Stimulated activated CD8-positive, alpha-beta memory T cell treated with anti-CD3 and anti-CD28 coated beads, Interleukin-7, amount 100 ng/mL, for 4 hours (primary cell): ENCODE results near the gene ALDH1A2.

ENCODE experiments used
- DNase-seq, 2 donors: peaks; one replicate each; pipeline ENCODE4 v3.0.0-alpha.2; 2020; ENCODE audit warnings: low read depth in 2 of 2

The ALDH1A2 gene

GRCh38 chr15:57943754-57944420 lies 121.6 kb downstream of the ALDH1A2 start:
- DNase-seq = no peak

DNA sequence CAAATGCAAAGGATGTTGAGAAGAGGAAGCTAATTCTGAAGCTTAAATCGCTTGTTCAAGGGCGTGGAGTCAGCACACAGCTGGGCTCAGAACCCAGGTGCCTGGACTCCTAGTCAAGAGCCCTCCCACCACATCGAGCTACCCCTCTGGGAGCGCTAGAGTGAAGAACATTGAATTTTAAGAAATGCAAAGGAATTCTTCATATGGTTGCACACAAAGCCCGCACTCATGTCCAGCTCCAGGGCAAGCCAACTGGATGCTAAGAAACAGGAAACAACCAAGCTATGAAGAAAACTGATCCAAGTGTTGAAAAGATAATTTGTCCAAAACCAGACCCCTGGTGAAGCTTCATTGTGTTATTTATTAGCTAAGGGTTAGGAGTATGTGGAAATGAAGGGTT lies 122.3 kb downstream of the ALDH1A2 start:
- DNase-seq = no peak

- no peak for DNase-seq
Observed at GRCh38 chr15:57941816-57942215, 123.7 kb downstream of the ALDH1A2 start.

DNA sequence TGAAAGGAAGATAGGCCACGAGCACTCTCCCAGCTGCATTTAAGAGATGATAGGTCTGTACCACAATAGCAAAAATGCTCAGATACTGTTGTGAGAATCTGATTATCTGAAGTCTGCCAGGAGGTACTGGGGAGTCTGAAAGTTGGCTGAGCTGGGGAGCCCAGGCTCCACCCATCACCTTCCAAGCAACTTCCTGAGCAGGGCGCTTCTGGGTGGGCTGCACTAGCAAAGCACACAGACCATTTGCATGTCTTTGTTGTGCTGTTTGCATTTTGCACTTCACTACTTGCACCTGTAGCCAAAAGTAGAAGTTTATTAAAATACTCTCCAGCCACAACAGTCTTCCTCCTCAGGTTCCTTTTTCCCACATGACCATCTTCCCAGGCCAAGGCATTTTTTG lies 133.2 kb downstream of the ALDH1A2 start:
- DNase-seq = no peak

- DNase-seq = no peak
Observed at GRCh38 chr15:57931570-57931969, 133.9 kb downstream of the ALDH1A2 start.

- DNase-seq = no peak
Observed at GRCh38 chr15:57927091-57927631, 138.3 kb downstream of the ALDH1A2 start.

- DNase-seq = no peak
Observed at GRCh38 chr15:57925650-57926049, 139.9 kb downstream of the ALDH1A2 start.

DNA sequence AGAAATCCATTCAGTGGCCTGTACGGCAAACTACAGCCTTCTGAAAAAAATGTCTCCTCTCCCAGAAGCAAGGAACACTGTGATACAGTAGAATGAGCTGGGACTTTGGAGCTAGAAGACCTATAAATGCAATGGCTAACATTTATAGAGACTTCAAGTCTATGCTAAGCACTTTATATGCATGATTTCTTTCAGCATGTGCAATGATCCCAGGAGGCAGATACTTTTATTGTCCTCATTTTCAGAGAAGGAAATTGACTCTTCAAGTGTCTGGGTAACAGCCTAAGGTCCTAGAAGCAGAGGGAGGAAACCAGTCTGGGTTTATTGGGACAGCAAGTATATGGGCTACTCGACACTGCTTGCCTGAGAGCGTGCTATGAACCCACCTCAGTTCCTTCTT lies 140.9 kb downstream of the ALDH1A2 start:
- no peak for DNase-seq

DNA sequence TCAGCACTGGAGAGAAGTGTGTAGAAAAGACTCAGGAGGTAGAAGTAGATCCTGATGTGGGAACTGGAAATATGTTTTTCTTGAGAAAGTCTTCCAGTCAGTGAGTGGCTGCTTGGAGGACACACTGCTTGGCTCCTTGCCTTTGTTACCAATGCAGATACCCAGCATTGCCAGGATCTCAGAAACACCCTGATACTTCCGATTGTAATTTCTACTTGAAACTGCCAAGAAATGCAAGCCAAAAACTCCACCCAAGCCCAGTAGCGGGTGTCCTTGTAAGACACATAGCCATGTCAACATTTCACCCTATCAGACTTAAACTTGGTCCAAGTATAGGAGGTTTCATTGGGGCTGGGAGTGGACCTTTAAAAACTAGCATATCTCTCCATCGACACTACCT lies 141.8 kb downstream of the ALDH1A2 start:
- DNase-seq = no peak

DNA sequence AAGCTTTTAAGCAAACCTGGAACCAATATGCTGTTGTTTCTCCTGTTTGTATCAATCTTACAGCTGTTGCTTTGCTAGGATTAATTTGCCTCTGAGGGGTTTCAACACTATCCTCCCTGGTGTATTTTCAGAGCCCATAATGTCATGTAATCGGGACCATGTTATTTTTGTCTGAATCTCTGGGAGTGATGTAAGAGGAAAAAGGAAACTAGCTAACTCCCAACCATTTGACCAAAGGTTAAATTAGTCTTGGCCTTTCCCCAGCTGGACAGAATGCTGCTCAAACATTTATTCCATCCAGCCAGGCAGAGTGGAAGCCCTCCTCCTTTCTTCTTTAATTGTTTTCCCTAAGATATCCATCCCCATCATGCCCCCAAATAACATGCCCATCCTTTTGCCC lies 142.2 kb downstream of the ALDH1A2 start:
- no peak for DNase-seq

GRCh38 chr15:57922776-57923175 lies 142.7 kb downstream of the ALDH1A2 start:
- no peak for DNase-seq

- DNase-seq = no peak
Observed at GRCh38 chr15:57921371-57921770, 144.1 kb downstream of the ALDH1A2 start.

DNA sequence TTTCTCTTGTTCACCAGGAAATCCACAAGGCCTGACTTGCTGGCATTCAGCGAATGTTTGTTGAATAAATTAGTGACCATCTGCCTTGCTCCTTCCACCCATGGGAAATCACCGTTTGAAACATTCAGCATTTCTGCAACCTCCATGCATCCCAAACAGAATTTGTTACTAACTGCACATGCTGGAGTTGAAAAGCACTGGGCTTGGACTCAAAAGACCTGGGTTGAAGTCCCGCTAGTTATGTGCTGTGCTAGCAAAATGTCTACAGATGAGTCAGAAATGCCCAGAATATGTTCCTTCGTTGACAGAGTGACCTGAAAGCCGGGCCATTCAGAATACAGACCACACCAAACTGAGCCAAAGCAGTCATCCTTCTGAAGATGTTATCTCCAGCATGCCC lies 144.6 kb downstream of the ALDH1A2 start:
- DNase-seq = no peak

DNA sequence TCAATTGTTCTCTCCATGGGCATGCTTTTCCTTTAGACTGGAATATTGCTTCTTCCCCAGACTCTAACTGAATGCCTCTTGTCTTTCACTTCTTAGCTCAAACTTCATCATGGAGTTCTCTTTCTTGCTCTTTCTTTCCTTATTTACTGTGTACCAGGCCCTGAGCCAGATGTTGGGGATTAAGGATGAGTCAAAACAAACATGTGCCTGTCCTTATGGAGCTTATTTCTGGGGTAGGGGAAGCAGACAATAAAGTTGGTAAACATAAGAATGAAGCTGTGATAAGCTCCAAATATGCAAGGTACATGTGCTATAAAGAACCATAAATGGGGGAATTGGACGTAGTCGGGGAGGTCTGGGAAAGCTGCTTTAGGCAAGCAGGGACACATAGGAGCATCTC lies 145.8 kb downstream of the ALDH1A2 start:
- DNase-seq = no peak

DNA sequence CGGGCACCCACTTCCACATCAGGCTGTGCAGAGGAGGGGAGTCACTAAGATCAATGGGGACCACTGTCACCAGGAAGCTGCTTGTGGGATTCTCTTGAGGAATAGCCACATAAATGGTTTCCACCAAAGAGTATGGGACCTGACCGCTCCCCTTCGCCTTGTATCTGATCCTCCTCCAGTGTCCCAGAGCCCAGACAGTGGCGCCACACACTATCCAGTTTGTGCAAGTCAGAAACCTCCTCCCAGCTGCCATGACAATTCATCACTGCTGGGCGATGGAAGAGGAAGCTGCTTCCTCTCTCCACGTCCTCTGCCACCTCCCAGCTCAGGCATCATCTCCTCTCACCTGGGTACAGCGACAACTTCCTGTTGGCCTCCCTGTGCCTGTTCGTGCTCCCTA lies 147.5 kb downstream of the ALDH1A2 start:
- no peak for DNase-seq

DNA sequence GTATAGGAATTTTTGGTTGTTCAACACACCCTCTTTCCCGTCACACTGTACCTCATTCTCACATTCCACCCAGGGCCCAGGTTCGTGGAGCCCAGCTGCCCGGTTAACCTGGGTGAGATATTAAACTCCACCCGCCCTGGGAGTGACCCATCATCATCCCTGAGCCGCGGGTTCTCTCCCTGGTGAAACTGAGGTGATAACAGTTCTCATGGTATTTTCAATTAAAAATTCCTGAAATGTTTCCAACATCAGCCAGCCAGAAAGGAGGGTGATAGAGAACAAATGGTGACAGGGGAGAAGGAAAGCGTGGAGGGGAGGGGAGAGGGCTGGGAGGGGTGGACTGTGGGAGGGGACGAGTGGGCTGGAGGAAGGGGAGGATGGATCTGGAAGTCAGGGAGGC lies 148.8 kb downstream of the ALDH1A2 start:
- DNase-seq = no peak

- no peak for DNase-seq
Observed at GRCh38 chr15:57915827-57916531, 149.5 kb downstream of the ALDH1A2 start.

DNA sequence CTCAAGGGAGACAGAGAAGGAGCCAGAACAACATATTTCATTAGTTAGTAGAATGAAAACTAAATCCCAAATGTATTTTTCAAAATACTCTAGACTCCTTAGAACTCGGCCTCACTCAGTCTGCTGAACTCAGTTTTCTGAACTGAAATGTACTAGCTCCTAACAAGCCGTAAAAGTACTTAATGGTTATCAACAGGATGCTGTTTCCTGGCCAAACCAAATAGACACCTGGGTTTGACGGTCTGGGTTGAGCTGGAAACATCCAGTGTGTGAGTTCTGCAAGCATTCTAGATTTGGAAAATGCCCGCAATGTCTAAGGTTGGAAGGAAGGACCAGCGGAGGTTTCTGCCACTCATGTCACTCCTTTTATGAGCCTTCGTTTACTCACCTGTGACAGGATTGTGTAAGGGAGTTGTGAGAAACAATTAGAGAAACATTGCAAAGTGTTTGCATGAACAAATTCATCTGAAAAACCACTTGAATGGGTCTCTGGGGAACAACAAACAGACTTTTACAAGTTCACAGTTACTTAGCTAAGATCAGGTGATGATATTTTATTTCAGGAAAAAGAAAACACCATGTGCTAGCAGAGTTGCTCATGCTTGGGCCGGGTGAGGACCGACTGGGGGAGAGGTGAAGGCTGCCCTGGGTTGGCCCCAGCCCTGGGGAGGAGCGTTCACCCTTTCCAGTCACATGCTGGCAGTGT lies 151.0 kb downstream of the ALDH1A2 start:
- no peak for DNase-seq

DNA sequence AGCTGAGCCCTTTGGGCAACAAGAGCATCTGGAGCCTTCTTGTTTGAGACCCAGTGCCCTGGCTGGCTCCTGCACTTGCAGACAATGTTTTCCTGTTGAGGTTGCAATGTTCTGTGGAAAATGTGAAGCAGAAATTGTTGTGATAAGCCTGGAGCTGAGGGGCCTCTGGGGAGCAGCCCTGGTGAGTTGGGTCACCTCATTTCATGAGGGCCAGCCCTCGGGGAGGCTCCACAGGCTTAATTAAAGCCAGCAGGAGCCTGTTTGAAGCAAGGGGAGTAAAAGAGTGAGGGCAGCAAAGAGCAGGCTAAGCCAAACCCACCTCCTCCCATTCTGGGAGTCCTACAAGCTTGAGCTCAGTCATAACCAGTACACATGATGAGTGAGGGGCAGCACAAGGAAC lies 154.3 kb downstream of the ALDH1A2 start:
- no peak for DNase-seq

DNA sequence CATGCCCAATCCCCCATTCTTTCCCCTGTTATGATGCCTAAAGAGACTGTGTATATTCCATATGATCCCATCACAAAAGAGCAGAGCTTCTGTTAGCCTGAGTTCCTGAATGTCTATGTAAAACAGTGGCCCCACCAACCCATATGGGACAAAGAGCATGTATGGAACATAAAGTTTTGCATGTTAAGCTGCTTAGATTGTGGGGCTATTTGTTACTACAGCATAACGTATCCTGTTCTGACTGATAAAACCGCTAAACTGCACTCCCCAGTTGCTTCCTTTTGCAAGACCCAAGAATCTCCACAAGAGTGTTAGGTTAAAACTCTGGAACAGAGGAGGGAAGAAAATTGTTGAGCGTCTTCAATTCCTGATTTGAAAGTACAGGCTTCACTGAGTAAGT lies 154.8 kb downstream of the ALDH1A2 start:
- DNase-seq = no peak

DNA sequence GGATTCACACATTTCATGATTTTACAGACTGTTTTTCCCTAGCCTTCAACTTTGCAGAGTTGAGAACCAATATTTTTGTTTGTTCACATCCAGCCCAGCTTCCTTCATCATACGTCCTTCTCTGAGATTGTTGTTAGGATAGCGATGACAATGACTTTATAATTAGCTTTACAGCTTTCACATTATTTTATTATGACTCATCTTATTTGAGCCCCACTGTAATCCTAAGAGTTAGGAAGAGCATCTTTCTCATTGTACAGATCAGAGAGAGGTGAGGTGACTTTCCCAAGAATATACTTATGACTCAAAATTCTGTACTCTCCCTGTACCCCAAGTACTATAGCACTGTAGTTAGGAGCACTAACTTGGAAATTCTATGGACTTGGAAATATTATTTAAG lies 156.1 kb downstream of the ALDH1A2 start:
- DNase-seq = no peak

DNA sequence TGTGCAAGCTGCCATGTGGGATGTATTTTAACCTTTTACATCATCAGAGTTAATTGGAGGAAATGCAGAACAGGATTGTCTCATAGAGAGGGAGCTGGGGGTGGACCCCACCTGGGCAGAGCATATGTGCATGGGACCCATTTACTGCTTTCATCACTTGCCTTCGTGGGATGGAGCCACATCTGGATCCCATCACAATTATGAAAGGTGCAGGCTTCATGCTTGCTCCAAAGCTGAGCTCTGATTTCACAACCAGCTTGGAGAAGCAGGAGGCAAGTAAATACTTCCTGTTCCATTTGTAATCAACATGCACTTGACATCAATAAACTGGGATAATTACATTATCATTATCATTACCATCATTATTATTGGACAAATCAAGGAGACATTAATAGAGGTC lies 161.9 kb downstream of the ALDH1A2 start:
- no peak for DNase-seq
